Psoas muscle (tissue), 8 donors: Measurements from ENCODE around the gene PTPRF. TPM values are rescaled to one million over a fixed set of nuclear protein-coding genes. Genes with fewer than 3 reads are reported as not detected.

ENCODE experiments used
- ATAC-seq, 4 donors: fragments of 200-7000 bp; cut with Tn5 transposase; one replicate each; pipeline ENCODE4 v1.9.1; 2020; ENCODE audit warnings: moderate library complexity in 3 of 4, mild to moderate bottlenecking in 2 of 4
- DNase-seq, 2 donors: peaks; one replicate each; pipeline ENCODE4 v3.0.0-alpha.2; 2020
- H3K27ac ChIP-seq: fragments of 200-600 bp; one replicate; pipeline ENCODE4 v1.8.0; 2022
- H3K27me3 ChIP-seq, 3 donors: fragments of 200-600 bp in 1 of 3; one replicate each; pipeline versions ENCODE4 v1.6.1 to v1.8.0; 2013 to 2022; ENCODE audit warnings: low read length in 2 of 3, mild to moderate bottlenecking in 2 of 3, moderate library complexity in 1 of 3; ENCODE audit not compliant: insufficient read depth in 3 of 3
- H3K36me3 ChIP-seq, 2 donors: fragments of 200-600 bp in 1 of 2; one replicate each; pipeline versions ENCODE4 v1.6.1 to v1.8.0; 2013 to 2022; ENCODE audit warnings: low read depth in 1 of 2, mild to moderate bottlenecking in 1 of 2, moderate library complexity in 1 of 2; ENCODE audit not compliant: insufficient read depth in 1 of 2
- H3K4me1 ChIP-seq: fragments of 200-600 bp; one replicate; pipeline ENCODE4 v1.8.0; 2022
- H3K4me3 ChIP-seq: fragments of 200-600 bp; one replicate; pipeline ENCODE4 v1.8.0; 2022; ENCODE audit warnings: mild to moderate bottlenecking
- H3K9me3 ChIP-seq: fragments of 200-600 bp; one replicate; pipeline ENCODE4 v1.8.0; 2022
- WGBS, 3 donors: extraction: QIAGEN DNeasy Blood & Tissue Kit; methylation state at CpG; one replicate each; pipeline versions ENCODE4 v1.1.6 to v1.1.7; 2013; 5-methylcytosine and 5-hydroxymethylcytosine counted together
- intact Hi-C, 2 donors: fragments of 100-400 bp; cut with DNase I; formaldehyde crosslinking; loops; one replicate each; pipeline versions ENCODE4 v1.11.0 to v1.14.2; 2022
- polyA plus RNA-seq, 3 donors: library from polyadenylated mRNA; stranded (reverse); fragments of 200-250 nt; gene quantifications; one replicate each; pipeline ENCODE4 v1.2.3, GENCODE V29; 2013
- total RNA-seq, 4 donors: library from RNA; stranded (reverse); fragmentation: NEBNext Ultra II Directional in 2 of 4; extraction: Animal tissue kit (Norgen Biotek cat#: 25700) in 2 of 4; gene quantifications; one replicate each; pipeline versions ENCODE4 v1.2.1 to v1.2.4, GENCODE V29; 2021 to 2023
- TF ChIP-seq, protein P1 (sequence below): fragments of 200-600 bp; IDR thresholded peaks from one replicate; pipeline ENCODE4 v1.8.0; 2022; ENCODE audit warnings: antibody characterized with exemption
- donor health status: healthy with polysubstance abuse.
- donor health status: DM: no; HTN: no; CAD: no; lungs with moderate emphysema.
- donor health status: Bipolar disorder and iron deficiency.
- donor health status: healthy.
- donor health status: DM: yes; HTN: yes; CAD: no.
- donor health status: DM: no; HTN: no; CAD: no.
- donor health status: DM: no; HTN: no; CAD: no.
- donor health status: DM: yes; HTN: yes; CAD: no.

The PTPRF gene
- total and polyA plus RNA-seq, 7 donors, result 0.65 to 8.9 (median 1.9) TPM

DNA sequence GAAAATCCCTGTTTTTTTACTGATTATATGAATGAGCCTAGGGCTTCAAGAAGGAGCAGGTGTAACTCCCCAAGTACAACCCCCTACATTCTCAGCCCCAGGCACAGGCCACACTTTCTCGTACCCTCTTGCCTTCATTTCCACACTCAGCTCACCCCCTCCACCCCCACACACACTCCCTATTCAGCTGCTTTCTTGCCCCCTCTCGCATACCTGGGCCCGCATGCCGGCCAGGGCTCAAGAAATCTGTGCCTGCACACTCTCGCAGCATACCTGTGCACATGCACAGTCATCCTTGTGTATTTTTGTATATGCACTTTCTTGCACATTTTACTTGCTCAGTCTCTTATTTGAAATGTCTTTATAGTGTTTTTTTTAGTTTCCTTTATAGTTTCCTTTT lies 2.0 kb downstream of the PTPRF start:
- no peaks in the 10 kb centered on the region for H3K9me3 ChIP-seq
- H3K36me3 ChIP-seq, result no peaks in the 10 kb centered on the region
- peaks cover 8% of the 10 kb centered on the region for H3K4me1 ChIP-seq
- 80 to 93% (median 88%) methylated on average over 5 of the region's 5 CpGs for WGBS, 3 donors
- no peak overlapping the region for H3K27ac ChIP-seq
- intact Hi-C loops, result loop anchor here in 1 of 2 donors (5.0 to 10.0 kb wide), 2 partner anchors 115 to 412 kb away; partner anchors contain the start of gene IPO13
- H3K4me3 ChIP-seq, result no peak overlapping the region
- peaks cover 0 to 23% (median 3%) of the 10 kb centered on the region in 3 donors for H3K27me3 ChIP-seq
- DNase-seq (no peak), ATAC-seq (no peak)
- TF ChIP-seq, protein P1, sequence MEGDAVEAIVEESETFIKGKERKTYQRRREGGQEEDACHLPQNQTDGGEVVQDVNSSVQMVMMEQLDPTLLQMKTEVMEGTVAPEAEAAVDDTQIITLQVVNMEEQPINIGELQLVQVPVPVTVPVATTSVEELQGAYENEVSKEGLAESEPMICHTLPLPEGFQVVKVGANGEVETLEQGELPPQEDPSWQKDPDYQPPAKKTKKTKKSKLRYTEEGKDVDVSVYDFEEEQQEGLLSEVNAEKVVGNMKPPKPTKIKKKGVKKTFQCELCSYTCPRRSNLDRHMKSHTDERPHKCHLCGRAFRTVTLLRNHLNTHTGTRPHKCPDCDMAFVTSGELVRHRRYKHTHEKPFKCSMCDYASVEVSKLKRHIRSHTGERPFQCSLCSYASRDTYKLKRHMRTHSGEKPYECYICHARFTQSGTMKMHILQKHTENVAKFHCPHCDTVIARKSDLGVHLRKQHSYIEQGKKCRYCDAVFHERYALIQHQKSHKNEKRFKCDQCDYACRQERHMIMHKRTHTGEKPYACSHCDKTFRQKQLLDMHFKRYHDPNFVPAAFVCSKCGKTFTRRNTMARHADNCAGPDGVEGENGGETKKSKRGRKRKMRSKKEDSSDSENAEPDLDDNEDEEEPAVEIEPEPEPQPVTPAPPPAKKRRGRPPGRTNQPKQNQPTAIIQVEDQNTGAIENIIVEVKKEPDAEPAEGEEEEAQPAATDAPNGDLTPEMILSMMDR, result no peak

DNA sequence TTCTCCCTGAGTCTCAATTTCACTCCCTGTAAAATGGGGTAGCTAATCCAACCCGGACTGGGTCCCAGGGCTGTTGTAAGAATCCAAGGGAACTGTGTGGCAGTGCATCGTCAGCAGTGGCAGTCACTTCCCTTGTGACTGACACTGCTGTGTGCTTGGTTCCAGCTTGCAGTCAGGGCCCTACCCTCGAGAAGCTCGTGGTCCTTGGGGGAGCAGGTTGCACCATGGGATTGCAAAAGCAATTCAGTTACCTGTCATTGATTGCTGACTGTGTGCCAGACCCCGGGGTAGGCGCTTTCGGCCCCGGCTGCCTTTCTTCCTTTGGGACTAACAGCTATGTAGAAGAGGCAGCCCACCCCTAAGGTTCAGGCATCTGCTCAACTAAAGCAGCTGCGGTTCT lies 2.9 kb downstream of the PTPRF start:
- Histone ChIP-seq H3K27ac (no peak overlapping the region), H3K27me3 (peaks cover 0 to 23% (median 3%) of the 10 kb centered on the region in 3 donors), H3K4me3 (no peak overlapping the region), H3K4me1 (peaks cover 8% of the 10 kb centered on the region), H3K36me3 (no peaks in the 10 kb centered on the region), H3K9me3 (no peaks in the 10 kb centered on the region)
- TF ChIP-seq, protein P1, result no peak
- ATAC-seq, result no peak
- WGBS, 3 donors, result 60 to 66% (median 62%) methylated on average over 9 of the region's 9 CpGs
- no peak for DNase-seq
- intact Hi-C loops, result loop anchor here in 1 of 2 donors (5.0 to 10.0 kb wide), 2 partner anchors 114 to 411 kb away; partner anchors contain the start of gene IPO13

DNA sequence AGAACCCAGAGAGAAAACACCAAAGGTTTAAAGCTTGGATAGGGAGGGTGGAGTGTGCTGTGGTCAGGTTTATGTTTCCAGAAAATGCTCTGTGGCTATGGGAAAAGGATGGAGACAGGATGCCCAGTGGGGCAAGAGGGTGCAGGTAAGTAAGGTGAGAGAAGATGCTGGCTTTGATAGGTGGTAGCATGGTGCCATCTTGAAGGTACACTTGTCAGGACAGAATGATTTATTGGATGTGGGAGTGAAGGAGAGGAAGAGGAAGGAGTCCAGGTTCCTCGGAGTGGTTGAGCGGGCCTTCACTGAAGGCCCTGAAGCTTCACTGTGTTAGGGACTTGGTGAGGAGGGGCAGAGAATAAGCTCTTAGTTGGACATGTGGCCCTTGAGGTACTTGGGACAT lies 3.6 kb downstream of the PTPRF start:
- Histone ChIP-seq H3K4me1 (peaks cover 6% of the 10 kb centered on the region), H3K9me3 (no peaks in the 10 kb centered on the region), H3K4me3 (no peak overlapping the region), H3K36me3 (no peaks in the 10 kb centered on the region), H3K27me3 (peaks cover 0 to 21% (median 3%) of the 10 kb centered on the region in 3 donors), H3K27ac (no peak overlapping the region)
- ATAC-seq, result no peak
- no peak for DNase-seq
- 88 to 97% (median 88%) methylated on average over 2 of the region's 2 CpGs for WGBS, 3 donors
- TF ChIP-seq, protein P1, result no peak
- intact Hi-C loops, result loop anchor here in 1 of 2 donors (5.0 to 10.0 kb wide), 2 partner anchors 113 to 411 kb away; partner anchors contain the start of gene IPO13

DNA sequence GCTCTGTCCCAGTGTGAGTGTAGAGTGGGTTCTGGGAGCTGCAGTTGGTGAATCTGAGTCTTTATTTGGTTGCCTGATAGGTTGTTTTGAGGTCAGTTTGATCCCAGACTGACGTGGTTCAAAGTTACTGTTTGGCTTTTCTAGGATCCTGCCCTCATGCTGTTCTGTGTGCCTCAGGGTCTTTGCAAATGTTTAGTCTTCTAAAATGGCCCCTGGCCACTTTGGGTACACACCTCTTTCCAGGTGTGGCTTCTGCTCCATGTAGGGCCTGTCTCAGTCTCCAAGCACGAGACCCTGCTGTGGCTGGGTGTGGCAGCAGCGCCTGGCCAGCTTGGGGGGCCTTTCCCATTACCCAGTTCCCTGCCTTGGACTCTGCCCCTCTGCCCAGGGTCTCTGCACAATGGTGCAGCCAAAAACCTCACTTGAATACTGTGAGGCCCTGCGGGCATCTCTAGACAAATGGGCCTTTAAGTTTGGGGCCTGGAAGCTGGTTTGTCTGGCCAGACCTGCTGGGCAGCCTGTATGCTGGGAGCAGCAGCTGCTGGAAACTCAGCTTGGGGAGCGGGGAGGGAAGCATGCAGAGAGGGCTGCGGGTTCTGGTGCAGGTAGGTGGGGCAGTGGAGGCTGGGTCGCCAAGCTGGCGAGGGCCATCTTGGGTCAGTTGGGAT lies 5.6 kb downstream of the PTPRF start:
- WGBS, 3 donors, result 88 to 93% (median 88%) methylated on average over 8 of the region's 8 CpGs
- Histone ChIP-seq H3K36me3 (no peaks in the 10 kb centered on the region), H3K4me1 (no peaks in the 10 kb centered on the region), H3K27ac (no peak overlapping the region), H3K9me3 (no peaks in the 10 kb centered on the region), H3K27me3 (peaks cover 0 to 4% (median under 1%) of the 10 kb centered on the region in 3 donors), H3K4me3 (no peak overlapping the region)
- TF ChIP-seq, protein P1, result no peak
- intact Hi-C loops, result loop anchor here in 1 of 2 donors (10.0 kb wide), 1 partner anchor 408 kb away; the partner anchor contains the start of gene IPO13
- DNase-seq (no peak), ATAC-seq (no peak)
